Right lobe of liver (tissue), 6 donors: ENCODE results near the gene TWF2. TPM values are rescaled to one million over a fixed set of nuclear protein-coding genes. Genes with fewer than 3 reads are reported as not detected.

ENCODE experiments used
- ATAC-seq, 4 donors: fragments of 200-7000 bp; cut with Tn5 transposase; one replicate each; pipeline ENCODE4 v1.9.1; 2020; ENCODE audit warnings: mild to moderate bottlenecking in 4 of 4, moderate library complexity in 4 of 4
- DNase-seq, 3 donors: peaks; one replicate each; pipeline ENCODE4 v3.0.0-alpha.2; 2020
- H3K27ac ChIP-seq, 3 donors: fragments of 200-600 bp; one replicate each; pipeline ENCODE4 v1.8.0; 2022
- H3K27me3 ChIP-seq, 2 donors: fragments of 200-600 bp; one replicate each; pipeline ENCODE4 v1.8.0; 2022
- H3K36me3 ChIP-seq, 4 donors: fragments of 200-600 bp; sonication (generic) in 1 of 4; one replicate each; pipeline versions ENCODE4 v1.5.1 to v1.8.0; 2017 to 2022; ENCODE audit warnings: control low read depth in 1 of 4
- H3K4me1 ChIP-seq, 4 donors: fragments of 200-600 bp; sonication (generic) in 1 of 4; one replicate each; pipeline versions ENCODE4 v1.5.1 to v1.8.0; 2017 to 2022; ENCODE audit warnings: control low read depth in 1 of 4
- H3K4me3 ChIP-seq, 3 donors: fragments of 200-600 bp; one replicate each; pipeline ENCODE4 v1.8.0; 2022
- H3K9me3 ChIP-seq, 4 donors: fragments of 200-600 bp; sonication (generic) in 1 of 4; one replicate each; pipeline versions ENCODE4 v1.5.1 to v1.8.0; 2017 to 2022; ENCODE audit warnings: control low read depth in 1 of 4
- POLR2A ChIP-seq: fragments of 450-650 bp; IDR thresholded peaks from one replicate; pipeline ENCODE4 v1.6.1; 2017; ENCODE audit warnings: antibody characterized with exemption, mild to moderate bottlenecking
- WGBS: methylation state at CpG from one replicate; pipeline ENCODE4 v1.1.6; 2018; ENCODE audit warnings: low coverage, low lambda C conversion rate; ENCODE audit not compliant: insufficient coverage; ENCODE audit errors: missing lambda C conversion rate; 5-methylcytosine and 5-hydroxymethylcytosine counted together
- intact Hi-C, 2 donors: fragments of 100-400 bp; cut with DNase I; formaldehyde crosslinking; loops; one replicate each; pipeline versions ENCODE4 v1.11.2 to v1.14.1; 2022
- total RNA-seq, 6 experiments: library from RNA; depleted of rRNA in 2 of 6; stranded (reverse); fragments of >200 nt in 2 of 6; fragmentation: NEBNext Ultra II Directional in 3 of 6; extraction: Animal tissue kit (Norgen Biotek cat#: 25700) in 3 of 6; gene quantifications; one replicate each; pipeline versions ENCODE4 v1.1.0 to v1.2.4, GENCODE V29; 2016 to 2023
- TF ChIP-seq, protein P1 (sequence below), 4 donors: fragments of 200-600 bp in 3 of 4; fragments of 450-650 bp in 1 of 4; IDR thresholded peaks; one replicate each; pipeline versions ENCODE4 v1.5.1 to v1.8.0; 2016 to 2022; ENCODE audit warnings: antibody characterized with exemption in 4 of 4, mild to moderate bottlenecking in 2 of 4
- donor health status: DM: no; HTN: yes; CAD: no.
- donor health status: DM: no; HTN: no; CAD: no.
- donor health status: DM: no; HTN: no; CAD: no.
- donor health status: DM: no; HTN: yes; CAD: no.
- donor health status: DM: no; HTN: yes; CAD: no.

TWF2 gene
- total RNA-seq, 6 experiments from 2014 or later, result 12.9 to 34.4 (median 23.7) TPM

DNA sequence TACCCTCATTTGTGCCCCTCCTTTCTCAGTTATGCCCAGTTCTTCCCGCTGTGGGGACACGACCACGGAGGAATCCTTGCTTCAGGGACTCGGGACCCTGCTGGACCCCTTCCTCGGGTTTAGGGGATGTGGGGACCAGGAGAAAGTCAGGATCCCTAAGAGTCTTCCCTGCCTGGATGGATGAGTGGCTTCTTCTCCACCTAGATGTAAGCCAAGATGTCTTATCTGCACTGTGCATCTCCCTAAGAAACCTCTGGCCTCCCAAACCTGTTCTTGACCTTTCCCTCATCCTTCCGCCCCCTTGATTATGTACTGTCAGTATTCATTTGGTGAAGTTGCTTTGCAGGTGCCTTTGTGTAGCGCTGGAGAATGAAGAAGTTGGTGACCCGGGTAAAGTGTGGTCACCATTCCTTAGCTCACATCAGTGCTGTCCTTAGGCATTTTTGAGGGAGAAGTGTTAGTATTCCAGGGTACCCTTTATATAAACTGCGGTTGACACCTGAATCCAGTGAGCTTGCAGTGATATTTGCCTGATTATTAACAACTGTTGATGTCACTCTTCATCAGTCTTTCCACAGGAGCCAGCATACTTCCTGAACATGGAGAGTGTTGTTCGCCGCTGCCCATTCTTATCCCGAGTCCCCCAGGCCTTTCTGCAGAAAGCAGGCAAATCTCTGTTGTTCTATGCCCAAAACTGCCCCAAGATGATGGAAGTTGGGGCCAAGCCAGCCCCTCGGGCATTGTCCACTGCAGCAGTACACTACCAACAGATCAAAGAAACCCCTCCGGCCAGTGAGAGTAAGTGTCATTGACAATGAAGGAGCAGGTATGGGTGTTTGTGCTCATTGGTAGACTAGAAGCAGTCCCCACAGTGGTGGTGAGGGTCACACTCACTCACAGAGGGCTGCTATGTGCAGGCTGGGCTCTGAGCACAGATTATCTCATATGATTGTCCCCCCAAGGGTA lies 40.0 kb downstream of the TWF2 start:
- Histone ChIP-seq H3K4me3 (peak overlapping the region; percentile 86 to 97 (median 92)), H3K9me3 (no peaks in the 10 kb centered on the region), H3K36me3 (peaks cover 0 to 52% (median 15%) of the 10 kb centered on the region in 4 donors), H3K4me1 (peaks cover 0 to 52% (median 14%) of the 10 kb centered on the region in 4 donors), H3K27me3 (no peaks in the 10 kb centered on the region), H3K27ac (peak overlapping the region; percentile 94 to 99 (median 98))
- peak in 1 of 3 donors; percentile 53 for DNase-seq
- peak; percentile 1 to 12 (median 3) for ATAC-seq
- intact Hi-C loops, result no loop called here
- WGBS, result 10% methylated on average over 11 of the region's 14 CpGs
- TF ChIP-seq POLR2A, result no peak
- TF ChIP-seq, protein P1, sequence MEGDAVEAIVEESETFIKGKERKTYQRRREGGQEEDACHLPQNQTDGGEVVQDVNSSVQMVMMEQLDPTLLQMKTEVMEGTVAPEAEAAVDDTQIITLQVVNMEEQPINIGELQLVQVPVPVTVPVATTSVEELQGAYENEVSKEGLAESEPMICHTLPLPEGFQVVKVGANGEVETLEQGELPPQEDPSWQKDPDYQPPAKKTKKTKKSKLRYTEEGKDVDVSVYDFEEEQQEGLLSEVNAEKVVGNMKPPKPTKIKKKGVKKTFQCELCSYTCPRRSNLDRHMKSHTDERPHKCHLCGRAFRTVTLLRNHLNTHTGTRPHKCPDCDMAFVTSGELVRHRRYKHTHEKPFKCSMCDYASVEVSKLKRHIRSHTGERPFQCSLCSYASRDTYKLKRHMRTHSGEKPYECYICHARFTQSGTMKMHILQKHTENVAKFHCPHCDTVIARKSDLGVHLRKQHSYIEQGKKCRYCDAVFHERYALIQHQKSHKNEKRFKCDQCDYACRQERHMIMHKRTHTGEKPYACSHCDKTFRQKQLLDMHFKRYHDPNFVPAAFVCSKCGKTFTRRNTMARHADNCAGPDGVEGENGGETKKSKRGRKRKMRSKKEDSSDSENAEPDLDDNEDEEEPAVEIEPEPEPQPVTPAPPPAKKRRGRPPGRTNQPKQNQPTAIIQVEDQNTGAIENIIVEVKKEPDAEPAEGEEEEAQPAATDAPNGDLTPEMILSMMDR (IDR thresholded peaks at IDR 0.05), result no peak

DNA sequence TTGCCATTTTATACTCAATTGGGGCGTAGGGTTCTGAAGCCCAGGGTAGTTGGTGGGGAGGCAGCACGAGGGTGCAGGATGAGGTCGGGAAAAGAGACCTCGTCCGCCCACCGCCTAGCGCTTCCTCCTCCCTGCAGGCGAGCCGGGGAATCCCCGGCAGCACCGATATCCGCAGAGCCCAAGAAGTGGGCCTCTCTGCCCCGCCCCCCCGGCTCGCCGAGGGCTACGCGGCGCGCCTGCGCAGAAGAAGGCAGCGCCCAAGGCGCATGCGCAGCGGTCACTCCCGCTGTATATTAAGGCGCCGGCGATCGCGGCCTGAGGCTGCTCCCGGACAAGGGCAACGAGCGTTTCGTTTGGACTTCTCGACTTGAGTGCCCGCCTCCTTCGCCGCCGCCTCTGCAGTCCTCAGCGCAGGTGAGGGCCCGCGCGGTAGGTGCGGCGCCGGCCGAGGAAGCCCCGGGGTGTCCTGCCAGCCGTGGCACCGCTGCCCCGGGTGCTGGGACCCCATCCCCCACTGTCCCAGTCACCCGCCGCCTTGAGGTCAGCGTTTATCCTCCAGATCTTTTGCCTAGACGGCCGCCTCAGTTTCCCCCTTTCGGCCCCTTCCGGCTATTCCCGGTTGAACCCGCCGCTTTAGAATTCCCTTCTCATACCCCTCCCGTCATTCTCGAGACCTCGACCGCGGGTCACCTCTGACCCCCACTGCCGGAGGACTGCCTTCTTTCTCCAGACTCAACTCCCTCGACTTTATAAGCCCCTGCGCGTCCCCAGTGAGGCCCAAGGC lies 40.9 kb downstream of the TWF2 start, which contains the start of gene ALAS1:
Gene ALAS1 (plus strand): TSS at position 319 of the 784 bp plus-strand sequence. CDS start 1,082 bp downstream, outside the sequence.
- ATAC-seq (peak; percentile 68 to 79 (median 74)), DNase-seq (peak; percentile 93 to 95 (median 93))
- TF ChIP-seq, protein P1 (IDR thresholded peaks at IDR 0.05), result peak in 1 of 4 donors; percentile 22
- peak; percentile 99 for TF ChIP-seq POLR2A
- H3K4me1 ChIP-seq, result peaks cover 0 to 44% (median 10%) of the 10 kb centered on the region in 4 donors
- intact Hi-C loops, result no loop called here
- no peaks in the 10 kb centered on the region for H3K27me3 ChIP-seq
- H3K27ac ChIP-seq, result peak within 1 kb of the TSS; percentile 94 to 99 (median 98)
- H3K9me3 ChIP-seq, result no peaks in the 10 kb centered on the region
- peak within 1 kb of the TSS; percentile 86 to 97 (median 92) for H3K4me3 ChIP-seq
- H3K36me3 ChIP-seq, result peaks cover 0 to 43% (median 10%) of the 10 kb centered on the region in 4 donors
- under 1% methylated on average over 28 of the region's 71 CpGs for WGBS

DNA sequence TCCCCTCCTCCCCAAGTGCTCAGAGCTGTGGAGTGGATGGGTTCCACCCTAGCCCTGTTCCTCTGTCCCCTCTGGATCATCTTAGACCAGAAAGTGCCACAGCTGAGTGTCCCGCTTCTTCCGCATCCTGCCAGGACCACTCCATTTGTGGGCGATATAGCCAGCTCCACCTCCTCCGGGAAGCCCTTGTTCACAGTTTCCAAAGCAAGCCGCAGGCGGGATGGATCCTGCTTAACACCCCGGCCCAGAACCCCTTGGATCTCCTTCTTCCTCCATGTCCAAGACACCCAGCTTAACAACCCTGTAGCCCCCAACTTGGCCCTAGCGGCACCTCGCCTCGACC lies 41.5 kb downstream of the TWF2 start:
- ATAC-seq (no peak), DNase-seq (no peak)
- peaks cover 0 to 37% (median 6%) of the 10 kb centered on the region in 4 donors for H3K36me3 ChIP-seq
- H3K27me3 ChIP-seq, result no peaks in the 10 kb centered on the region
- H3K27ac ChIP-seq, result peak overlapping the region; percentile 94 to 99 (median 98)
- TF ChIP-seq, protein P1 (IDR thresholded peaks at IDR 0.05), result no peak
- TF ChIP-seq POLR2A, result no peak
- peak overlapping the region; percentile 86 to 97 (median 92) for H3K4me3 ChIP-seq
- WGBS, result 56% methylated on average over 7 of the region's 10 CpGs
- intact Hi-C loops, result no loop called here
- H3K4me1 ChIP-seq, result peaks cover 0 to 43% (median 10%) of the 10 kb centered on the region in 4 donors
- no peaks in the 10 kb centered on the region for H3K9me3 ChIP-seq

DNA sequence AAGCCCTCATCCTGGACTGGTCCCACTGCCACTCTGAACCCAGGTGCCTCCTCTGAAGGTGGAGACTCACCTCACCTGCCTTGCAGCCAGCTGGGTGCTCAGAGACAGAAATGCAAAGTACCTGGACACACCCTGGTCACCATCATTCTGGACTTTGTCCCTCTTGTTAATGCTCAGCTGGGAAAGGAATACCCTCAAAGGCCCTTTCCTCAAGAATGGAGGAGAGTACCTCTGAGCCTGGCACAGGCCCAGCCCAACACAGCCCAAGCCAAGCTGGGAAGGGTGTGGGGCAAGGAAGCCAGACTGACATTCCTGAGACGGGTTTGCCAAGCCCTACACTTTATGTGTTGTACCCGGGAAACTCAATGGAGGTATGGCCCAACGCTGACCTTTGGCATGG lies 42.0 kb downstream of the TWF2 start:
- Histone ChIP-seq H3K27me3 (no peaks in the 10 kb centered on the region), H3K4me1 (peaks cover 0 to 39% (median 9%) of the 10 kb centered on the region in 4 donors), H3K27ac (peak overlapping the region in 1 of 3 donors; percentile 99), H3K36me3 (peaks cover 0 to 32% (median 3%) of the 10 kb centered on the region in 4 donors), H3K4me3 (peak overlapping the region in 1 of 3 donors; percentile 92), H3K9me3 (no peaks in the 10 kb centered on the region)
- intact Hi-C loops, result no loop called here
- 60% methylated on average over 1 of the region's 3 CpGs for WGBS
- no peak for TF ChIP-seq POLR2A
- TF ChIP-seq, protein P1 (IDR thresholded peaks at IDR 0.05), result no peak
- ATAC-seq (no peak), DNase-seq (peak in 1 of 3 donors; percentile 68)
